HG03469 (cell line): Measurements from ENCODE around the gene FAM89B.

Experiments
- ATAC-seq: cut with Tn5 transposase; IDR thresholded peaks from one replicate; pipeline ENCODE4 v1.9.1; 2021; ENCODE audit warnings: mild to moderate bottlenecking, moderate library complexity, moderate number of reproducible peaks; ENCODE audit not compliant: unreplicated experiment

Gene FAM89B

DNA sequence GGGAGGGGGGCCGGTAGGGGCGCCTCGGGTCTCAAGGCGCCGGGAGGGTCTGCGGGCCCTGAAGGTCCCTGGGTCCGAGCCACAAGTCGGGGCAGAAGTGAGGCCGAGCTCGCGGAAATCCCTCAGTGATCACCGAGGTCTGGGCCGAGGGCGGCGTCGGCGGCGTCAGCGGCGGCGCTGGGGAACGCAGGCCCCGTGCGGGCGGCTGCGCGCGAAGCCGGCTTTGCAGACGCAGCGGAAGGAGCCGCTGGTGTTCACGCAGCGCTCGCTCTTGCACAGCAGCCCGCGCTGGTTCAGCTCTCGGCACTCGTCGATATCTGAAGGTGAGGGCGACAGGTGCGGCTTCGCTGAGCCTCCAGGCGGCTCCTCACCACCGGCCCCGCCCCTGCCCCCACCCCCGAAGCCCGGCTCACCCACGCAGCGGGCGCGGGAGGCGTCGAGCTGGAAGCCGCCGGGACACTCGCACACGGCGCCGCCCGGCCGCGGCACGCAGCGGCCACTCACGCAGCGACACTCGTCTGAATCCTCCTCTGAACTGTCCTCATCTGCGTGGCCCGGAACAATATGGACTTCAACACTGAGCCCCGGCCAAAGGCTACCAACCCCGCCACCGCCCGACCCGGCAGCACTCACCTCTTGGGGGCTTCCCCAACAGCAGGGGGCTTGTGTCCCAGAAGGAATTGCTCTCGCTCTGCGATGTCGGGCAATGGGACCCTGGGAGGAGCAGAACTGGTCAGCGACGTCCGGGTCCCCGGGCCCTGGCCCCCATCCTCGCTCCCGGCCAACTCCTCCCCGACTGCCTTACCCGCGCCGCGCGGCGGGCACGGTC lies 33.2 kb upstream of the FAM89B start:
- no peak for ATAC-seq

DNA sequence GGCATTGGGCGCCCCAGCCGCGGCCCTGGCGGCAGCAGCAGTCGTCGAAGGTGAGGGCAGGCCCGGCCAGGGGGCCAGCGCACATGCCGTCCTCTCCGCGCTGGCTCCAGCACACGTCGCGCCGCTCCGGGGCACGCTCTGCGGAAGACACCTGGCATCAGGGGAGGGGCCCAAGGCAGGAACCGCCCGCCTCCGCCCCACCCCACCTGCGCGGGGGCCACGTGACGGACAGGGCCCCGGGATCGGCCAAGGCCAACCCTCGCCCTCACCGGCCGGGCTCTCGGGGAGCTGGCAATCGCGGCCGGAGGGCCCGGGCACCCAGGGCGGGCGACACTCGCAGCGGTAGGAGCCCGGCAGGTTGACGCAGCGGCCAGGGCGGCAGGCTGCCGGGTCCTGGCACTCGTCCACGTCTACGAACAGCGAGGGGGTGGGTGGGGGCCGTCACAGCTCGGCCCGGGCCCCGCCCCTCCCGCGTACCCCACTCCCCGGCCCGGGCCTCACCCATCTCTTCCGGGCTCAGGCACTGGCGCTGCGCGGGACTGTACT lies 32.5 kb upstream of the FAM89B start:
- ATAC-seq = peak; percentile 19

DNA sequence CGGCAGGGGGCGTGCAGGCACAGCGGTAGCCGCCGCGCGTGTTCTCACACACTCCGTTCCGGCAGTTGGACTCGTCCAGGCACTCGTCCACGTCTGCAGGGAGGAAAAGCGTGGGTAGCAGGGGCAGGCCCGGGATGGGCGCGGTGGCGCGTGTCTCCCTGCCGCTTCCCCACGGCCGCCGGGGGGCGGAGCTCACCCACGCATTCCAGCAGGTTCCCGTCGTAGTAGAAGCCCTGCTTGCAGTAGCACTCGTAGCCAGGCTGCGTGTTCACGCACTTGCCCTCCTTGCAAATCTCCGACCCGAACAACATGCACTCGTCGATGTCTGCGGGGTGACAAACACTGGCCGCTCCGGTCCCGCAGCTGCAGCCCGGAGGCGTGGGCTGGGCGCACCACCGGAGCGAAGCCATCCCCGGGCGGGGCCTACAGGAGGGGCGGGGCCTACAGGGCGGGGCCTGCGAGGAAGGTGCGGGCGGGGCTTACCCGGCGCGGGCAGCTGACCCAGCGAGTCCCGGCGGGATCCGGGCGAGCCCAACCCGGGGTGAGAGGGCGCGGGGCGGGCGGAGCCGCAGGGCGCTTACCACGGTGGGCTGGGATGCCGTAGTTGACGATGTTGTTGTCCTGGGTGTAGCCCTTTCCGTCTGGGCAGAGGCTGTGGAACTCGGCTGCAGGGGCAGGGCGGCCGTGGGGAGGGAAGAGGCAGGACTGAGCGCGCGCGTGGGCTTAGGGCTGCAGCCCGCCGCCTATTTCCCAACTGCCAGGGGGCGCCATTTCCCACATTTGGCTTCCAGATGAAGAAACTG lies 31.8 kb upstream of the FAM89B start:
- ATAC-seq = peak; percentile 27

DNA sequence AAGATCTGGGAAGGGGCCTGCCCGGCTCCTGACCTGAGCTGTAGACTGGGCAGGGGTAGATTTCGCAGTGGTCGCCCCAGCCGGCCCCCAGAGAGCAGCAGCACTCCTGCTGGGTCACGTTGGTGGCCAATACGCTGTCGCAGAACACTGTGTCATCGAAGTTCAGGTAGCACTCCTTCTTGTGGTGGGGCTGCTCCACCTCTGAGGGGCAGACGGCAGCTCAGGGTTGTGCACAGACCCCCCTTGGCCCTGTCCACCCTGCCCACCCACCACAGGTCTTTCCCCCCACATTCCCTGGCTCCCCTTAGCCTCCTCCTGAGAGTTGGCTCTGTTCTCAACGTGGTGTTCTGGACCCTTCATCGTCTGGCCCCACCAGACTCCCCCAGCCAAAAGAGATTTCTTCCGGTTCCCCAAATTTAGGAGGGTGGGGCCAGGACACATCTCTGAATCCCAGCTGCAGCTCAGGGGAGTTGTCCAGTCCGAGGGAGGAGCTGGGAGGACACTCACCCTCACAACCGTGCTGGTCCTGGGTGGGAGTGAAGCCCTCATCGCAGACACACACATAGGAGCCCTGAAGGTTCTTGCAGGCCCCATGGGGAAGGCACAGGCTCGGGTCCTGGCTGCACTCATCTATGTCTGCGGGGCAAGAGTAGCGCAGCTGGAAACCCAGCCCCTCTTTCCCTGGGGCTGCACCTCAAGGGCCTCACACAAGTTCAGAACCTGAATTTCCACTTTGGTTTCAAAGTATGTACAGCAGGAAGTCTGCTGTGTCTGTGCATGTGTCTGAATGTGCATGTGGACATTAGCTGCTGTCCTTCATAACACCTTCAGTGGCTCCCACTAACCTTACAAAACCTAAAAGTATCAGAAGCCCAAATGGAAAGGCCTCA lies 31.0 kb upstream of the FAM89B start:
- ATAC-seq = no peak

DNA sequence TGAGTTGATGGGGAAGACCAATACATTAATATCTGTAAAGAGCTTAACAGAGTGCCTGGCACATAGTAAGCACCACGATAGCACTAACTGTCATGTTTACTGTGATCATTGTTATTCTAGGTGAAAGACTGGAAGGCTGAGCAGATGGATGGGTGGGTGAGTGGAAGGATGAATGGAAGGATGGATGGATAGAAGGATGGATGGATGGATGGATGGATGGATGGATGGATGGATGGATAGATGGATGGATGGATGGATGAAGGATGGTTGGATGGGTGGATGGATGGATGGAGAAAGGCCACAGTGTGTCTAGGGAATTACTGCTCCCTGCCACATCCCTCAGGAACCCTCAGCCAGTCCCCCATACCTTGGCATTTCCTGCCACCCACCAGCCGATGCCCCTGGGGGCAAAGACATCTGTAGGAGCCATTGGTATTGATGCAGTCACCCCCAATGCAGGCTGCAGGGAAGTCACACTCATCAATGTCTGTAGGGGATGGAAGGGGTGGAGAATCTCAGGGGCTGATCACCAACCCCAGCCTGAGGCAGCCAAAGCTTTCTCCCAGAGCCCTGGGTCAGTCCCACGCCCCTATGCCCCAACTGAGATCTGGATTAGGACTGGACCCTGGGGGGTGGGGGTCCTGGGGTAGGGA lies 29.5 kb upstream of the FAM89B start:
- ATAC-seq = no peak

DNA sequence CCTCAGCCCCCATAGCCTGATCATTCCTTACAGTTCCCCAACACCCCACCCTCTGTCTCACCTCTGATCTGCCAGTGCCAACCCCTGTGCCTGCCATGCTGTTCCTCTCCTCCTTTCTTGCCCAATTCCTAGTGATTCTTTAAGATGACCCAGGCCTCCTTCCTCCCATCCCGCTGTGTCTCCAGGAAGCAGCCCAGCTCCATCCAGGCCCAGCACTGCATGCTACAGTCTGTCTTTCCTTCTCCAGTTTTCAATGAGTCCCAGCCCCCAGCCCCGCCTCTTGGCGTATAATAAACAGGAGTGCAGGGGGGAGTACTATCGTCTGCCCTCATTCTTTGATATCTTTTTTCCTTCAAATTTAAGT lies 26.5 kb upstream of the FAM89B start:
- ATAC-seq = no peak

DNA sequence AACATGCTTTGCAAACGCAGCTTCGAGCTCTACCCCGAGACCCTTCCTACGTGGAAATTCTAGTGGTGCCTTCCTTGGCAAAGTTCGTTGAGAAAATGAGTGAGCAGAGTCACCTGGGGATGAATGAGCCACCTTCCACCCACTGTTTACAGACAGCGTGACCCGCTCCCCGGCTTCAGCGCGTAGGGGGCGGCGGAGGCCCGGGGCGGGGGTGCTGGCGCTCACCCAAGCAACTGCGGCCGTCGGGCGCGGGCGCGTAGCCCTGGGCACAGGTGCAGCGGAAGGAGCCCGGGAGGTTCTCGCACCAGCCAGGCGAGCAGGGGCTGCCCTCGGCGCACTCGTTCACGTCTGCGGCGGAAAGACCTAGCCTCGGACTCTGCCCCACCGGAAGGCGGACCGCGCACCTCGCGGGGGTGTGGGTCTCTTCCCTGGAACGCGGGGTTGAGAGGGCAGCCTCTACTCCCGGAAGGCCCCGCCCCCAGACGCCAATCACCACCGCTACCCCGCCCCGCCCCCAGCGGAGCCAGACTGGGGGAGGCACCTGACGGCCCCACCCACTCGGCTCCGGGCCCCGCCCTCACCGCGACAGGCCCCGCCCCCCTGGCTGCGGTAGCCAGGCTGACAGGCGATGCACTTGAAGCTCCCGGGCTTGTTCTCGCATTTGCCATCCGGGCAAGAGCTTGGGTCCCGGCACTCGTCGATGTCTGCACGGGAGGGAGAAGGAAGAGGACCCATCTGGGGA lies 25.9 kb upstream of the FAM89B start:
- peak; percentile 51 for ATAC-seq

DNA sequence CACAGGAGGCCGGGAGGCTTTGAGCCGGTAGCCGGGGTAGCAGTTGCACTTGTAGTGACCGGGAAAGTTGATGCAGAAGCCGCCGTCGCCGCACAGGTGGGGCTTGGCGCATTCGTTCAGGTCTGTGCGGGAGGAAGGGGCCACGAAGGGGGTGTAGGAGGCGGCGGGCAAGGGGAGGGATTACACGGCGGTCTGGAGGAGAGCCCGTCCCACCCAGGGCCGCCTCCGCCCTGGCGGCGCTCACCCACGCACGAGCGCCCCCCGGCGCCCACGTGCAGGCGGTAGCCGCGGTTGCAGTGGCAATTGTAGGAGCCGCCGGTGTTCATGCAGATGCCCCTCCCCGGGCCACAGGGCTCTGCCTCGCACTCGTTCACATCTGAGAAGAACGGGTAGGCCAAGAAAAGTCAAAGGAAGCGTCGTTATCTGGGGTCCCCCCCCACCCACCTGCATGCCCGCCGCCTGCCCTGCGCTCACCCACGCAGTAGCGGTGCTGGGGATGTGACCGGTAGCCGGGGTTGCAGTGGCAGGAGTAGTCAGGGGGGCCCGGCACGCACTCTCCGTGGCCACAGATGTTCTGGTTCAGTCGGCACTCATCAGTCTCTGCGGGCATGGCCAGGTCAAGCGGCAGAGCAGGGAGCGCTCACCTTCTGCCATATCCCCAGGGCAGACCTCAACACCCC lies 24.8 kb upstream of the FAM89B start:
- no peak for ATAC-seq

DNA sequence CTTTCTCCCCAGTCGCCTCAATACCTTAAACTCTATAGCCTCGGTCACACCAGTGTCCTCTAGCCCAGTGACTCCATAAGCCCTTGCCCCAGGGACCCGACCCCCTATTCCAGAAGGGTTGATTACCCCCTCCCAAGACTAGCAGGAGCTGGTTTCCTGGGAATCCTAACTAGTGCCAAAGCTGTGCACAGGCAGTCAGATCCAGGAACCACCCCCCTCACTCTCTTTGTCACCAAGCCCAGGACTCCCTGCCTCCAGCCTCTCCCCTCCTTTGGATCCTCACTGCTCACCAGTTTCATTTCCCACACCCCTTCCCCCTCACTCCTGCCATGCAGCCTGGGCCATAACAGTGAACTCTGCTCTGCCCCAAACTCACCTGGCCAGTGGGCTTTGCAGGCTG lies 23.9 kb upstream of the FAM89B start:
- ATAC-seq = no peak

DNA sequence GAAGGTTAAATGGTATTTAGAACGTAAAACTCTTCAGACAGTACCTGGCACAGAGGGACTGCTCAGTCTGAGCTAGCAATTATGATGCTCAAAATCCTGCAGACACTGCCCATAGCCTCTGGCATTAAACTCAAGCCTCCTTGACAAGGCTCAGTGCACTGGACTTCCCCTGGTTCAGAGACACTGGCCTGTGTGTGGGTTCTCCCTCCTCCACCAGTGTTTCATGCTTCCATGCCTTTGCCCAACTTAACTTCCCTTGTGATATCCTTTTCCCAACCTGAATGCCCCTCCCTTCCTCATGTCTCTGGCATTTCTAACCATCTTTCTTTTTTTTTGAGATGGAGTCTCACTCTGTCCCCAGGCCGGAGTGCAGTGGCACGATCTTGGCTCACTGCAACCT lies 23.2 kb upstream of the FAM89B start:
- no peak for ATAC-seq

DNA sequence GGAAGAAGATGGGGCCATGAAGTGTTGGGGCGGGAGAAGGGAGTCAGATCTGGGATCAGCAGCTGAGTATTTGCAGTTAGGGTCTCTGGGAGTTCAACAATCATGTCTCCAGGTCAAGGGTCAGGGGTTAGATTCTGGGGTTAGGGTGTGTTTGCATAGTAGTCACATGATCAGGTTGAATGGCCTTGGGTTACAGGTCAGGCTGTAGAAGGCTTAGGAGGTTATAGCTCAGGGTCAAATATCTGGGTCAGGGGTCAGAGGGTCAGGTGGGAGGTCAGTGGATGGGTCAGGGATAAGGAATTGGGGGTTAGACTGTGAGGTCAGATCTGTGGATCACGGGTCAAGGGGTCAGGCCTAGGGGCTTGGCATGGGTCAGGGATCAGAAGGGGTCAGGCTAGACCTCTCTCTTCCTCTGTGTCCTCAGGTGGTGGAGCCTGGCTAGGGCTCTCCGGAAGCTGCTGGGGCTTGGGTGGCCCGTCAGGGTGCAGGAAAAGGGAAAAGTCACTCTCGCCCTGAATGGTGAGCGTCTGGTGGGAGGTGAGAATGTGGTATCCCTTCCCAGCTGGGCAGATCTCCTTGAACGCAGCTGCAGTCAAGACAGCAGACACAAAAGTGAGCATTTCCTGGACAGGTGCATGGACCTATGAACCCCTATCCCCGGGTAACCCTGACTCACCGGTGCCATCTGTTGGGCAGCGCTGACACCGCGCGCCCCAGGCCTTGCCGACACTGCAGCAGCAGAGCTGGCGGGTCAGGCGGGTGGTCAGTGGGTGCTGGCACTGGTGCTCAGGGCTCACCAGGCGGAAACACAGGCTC lies 20.6 kb upstream of the FAM89B start:
- ATAC-seq = no peak

DNA sequence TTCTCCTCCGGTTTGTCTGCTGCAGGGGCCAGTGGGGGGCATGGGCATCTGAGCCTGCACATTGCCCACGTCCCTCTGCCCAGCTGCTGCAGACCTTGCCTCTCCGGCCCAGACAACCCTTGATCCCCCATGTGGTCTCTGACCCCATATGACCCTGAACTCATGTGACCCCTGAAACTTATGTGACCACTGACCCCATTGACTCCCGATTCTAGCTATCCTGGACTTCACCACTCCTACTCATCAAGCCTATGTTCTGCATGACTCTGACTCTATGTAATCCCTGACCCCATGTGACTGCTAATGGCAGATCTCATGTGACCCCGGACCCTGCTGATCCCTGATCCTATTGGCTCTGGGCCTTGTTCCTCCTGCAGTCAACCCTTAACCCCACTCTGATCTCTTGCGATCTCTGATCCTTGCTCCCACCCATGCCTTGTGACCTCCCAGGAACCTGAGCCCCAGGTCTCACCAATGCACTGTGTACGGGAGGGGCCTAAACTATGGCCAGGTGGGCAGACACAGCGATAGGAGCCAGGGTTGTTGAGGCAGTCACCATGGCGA lies 19.9 kb upstream of the FAM89B start:
- no peak for ATAC-seq

DNA sequence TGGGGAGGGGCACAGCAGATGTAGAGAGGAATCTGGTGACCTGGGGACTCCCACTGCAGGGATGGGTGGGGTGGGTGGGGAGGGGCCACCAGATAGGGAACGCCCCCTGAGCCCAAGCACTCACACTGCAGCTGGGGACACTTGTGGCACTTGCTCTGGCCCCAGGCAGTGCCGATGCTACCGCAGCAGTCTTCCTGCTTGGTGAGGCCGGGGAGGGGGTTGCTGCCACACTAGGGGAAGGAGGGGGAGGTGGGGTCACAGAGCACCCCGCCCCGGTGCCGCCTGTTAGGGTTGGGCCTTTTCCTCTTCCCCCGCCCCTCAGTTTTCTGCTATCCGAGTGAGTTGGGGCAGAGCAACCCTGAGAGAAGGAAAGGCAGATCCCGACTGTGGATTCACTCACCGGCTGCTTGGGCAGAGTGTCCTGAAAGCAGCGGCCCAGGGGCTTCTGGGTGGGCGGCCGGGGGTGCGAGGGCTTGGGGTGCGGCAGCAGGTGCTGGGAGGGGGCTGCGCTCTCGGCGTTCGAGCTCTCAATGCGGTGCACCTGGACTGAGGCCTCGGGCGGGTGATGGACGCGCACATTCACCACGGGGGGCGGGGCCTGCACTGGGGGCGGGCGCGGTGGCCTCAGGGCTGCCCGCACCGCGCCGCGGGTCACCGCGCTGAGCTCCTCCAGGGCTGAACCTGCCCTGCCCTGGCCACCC lies 18.9 kb upstream of the FAM89B start:
- ATAC-seq = no peak

DNA sequence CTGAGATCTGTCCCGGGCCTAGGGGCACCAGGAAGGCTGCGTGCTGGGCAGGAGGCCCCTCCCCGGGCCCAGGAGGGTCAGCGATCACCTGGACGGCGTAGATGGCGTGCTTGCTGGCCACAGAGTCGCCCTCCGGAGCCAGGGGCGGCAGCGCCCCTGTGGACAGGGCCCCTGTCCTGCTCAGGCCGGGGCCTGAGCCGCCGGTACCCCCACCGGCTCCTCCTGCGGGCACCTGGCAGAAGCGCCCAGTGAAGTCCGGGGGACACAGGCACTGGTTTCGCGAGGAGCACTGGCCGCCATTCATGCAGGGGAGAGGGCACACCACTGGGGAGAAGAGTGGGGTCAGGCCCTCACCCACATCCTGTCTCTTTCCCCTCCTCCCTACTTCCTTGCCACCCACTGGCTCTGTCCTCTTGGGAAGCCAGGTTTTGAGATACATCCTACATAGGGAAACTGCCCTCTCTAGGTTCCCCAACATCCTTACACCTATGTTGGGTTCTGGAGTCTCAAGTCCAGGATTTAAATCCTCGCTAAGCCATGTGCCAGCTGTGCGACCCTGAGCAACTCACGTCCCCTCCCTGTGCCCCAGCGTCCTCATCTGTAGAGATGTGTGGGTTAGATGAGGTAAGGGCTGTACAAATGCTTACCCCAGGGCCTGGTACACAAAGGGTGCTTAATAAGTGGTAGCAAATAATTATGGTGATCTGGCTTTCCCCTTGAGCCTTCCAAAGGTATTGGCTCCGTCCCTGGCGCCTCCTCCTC lies 18.1 kb upstream of the FAM89B start:
- no peak for ATAC-seq

DNA sequence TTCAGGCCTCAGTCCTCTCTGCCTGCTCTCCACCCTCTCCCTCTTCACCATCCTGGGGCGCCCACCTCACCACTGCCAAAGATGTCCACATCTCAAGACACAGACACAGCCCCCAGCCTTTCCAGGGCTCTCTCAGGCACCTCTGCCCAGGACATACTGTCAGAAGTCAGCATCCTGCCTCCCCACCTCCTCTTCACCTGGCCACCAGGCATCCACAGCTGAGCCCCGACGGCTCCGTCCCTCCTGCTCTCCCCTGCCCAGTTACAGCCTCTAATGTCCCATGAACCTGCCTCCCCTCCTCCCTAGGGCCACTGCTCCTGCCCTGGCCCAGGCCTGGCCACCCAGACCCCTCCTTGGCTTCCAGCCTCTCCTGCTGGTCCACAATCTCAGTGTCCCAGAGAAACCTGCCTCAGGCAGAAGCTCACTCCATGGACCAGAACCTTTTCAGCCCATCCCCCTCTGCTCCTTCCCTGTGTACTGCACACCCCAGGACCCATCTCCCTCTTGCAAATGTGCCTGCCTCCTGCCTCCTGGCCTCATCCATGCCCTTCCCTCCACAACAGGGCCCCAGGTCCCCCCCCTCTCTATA lies 17.4 kb upstream of the FAM89B start:
- ATAC-seq = no peak

DNA sequence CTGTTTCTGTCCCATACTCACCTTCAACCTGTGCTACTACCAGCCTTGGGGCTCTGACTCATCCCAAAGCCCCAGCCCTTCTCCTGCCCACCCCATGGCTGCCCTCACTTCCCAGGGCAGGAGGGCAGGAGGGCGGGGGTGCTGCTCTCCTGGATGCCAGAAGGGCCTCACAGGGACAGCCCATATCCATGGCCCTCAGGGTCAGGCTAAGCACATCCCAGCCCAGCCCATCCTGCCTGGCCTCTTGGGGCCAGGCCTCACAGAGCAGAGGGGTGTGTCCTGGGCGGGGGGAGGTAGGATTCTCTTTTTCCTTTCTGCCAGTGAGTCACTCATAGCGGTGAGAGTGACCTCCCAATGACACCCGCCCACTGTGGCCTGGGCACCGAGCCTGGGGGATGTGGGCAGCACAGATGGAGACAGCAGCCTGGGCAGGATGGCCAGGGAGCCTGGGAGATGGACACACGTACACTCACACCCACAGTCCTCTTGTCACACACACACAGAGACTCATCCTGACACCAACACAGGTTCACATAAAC lies 16.6 kb upstream of the FAM89B start:
- ATAC-seq = no peak
